ENCODE data around the gene MSN.
"Not testable (repeated sequence)": the region's sequence is repeated elsewhere in the genome, so short reads cannot be mapped to it uniquely, and the experiment has no call there.

Gene MSN

GRCh38 chrX:65667503-65668376, at the start of gene MSN:
Gene MSN, plus strand, starts transcription at chrX:65667654. Its CDS starts 188 bp downstream, at chrX:65667842.
- DNase-seq (ENCODE audit: low spot score) = peak; percentile 65

DNA sequence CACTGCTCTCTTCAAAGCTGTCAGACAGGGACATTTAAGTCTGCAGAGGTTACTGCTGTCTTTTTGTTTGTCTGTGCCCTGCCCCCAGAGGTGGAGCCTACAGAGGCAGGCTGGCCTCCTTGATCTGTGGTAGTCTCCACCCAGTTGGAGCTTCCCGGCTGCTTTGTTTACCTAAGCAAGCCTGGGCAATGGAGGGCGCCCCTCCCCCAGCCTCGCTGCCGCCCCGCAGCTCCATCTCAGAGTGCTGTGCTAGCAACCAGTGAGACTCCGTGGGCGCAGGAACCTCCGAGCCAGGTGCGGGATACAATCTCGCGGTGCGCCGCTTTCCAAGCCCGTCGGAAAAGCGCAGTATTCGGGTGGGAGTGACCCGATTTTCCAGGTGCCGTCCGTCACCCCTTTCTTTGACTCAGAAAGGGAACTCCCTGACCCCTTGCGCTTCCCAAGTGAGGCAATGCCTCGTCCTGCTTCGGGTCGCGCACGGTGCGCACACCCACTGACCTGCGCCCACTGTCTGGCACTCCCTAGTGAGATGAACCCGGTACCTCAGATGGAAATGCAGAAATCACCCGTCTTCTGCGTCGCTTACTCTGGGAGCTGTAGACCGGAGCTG, 47.3 kb upstream of the MSN start:
- DNase-seq (ENCODE audit: low spot score) = not testable (repeated sequence)

GRCh38 chrX:65630771-65631170, 36.7 kb upstream of the MSN start:
- DNase-seq (ENCODE audit: low spot score) = no peak

- no peak for DNase-seq (ENCODE audit: low spot score)
Observed at GRCh38 chrX:65633826-65634225, 33.6 kb upstream of the MSN start.

DNA sequence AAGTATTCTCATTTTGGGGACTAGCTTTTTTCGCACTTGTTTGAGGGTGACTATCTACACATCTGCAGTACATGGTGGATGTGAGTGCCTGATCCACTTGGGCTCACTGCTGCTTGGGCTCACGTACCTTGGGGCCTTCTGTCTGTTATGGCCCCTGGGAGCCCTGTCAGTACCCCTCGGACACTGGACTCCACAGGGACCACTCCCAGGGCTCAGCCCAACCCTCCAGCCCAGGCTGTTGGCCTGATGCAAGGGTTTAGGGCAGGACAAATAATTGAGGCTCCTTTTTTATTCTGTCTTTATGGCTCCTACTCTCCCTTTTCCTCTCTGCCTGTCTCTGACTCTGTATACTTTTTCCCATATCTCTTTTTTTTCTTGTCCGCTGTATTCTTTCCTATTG, 32.7 kb upstream of the MSN start:
- DNase-seq (ENCODE audit: low spot score) = no peak

DNA sequence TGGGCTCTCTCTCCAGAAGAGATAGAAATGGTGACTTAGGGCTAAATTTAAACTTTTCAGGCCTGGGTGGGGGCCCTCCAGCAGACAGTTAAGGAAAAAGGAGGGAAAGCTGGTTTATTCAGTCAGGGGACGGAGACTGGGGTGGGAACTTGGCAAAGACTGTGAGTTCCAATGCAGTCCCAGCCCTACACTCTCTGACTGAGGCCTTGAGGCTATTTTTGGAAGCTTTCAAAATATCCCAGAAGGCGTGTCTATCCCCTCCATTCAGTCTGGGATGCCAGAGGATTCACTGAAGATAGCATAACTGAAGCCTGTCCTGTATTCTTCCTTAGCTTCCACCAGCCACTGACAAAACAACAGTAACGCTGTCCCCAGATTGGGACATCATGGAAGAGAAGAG, 32.1 kb upstream of the MSN start:
- peak; percentile 53 for DNase-seq (ENCODE audit: low spot score)

- DNase-seq (ENCODE audit: low spot score) = no peak
Observed at GRCh38 chrX:65635822-65636221, 31.6 kb upstream of the MSN start.

- DNase-seq (ENCODE audit: low spot score) = not testable (repeated sequence)
Observed at GRCh38 chrX:65636261-65636660, 31.2 kb upstream of the MSN start.

DNA sequence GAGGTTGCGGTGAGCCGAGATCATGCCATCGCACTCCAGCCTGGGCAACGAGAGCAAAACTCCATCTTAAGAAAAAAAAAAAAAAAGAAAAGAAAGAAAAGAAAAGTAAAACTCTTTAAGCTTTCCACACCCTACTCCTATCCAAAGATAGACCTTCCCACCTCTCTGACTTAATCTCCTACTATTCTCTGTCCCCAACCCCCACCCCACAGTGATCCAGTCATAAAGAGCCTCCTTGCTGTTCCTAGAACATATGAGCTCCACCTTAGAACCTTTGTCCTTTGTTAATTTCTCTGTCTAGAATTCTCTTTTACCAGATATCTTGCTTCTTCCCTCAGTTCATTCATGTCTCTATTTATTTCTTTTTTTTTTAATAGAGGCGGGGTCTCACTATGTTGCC, 30.1 kb upstream of the MSN start:
- DNase-seq (ENCODE audit: low spot score) = no peak

GRCh38 chrX:65642914-65643491, 24.5 kb upstream of the MSN start:
- DNase-seq (ENCODE audit: low spot score) = no peak

DNA sequence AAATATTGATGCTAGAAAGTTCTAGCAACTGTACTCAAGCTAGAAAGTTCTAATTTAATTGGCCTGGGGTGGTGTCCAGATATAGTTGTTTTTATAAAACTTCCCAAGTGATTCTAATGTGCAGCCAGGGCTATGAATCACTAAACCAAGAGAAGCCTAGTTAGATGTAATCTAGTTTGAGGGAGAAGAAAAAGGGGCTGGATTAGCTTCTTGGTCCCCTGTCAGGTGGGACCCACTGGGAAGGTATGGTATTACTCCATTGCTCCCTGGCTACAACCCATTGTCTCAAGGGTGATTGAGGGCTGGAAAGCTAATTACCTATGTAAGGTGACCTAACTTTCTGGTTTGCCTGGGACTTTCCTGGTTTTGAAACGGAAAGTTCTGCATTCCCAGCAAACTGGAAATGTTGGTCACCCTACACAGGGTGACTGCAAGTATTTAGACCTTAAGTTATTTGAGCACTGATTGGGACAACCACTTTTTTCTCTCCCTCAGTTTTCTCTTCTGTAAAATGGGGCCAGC, 23.9 kb upstream of the MSN start:
- no peak for DNase-seq (ENCODE audit: low spot score)

DNA sequence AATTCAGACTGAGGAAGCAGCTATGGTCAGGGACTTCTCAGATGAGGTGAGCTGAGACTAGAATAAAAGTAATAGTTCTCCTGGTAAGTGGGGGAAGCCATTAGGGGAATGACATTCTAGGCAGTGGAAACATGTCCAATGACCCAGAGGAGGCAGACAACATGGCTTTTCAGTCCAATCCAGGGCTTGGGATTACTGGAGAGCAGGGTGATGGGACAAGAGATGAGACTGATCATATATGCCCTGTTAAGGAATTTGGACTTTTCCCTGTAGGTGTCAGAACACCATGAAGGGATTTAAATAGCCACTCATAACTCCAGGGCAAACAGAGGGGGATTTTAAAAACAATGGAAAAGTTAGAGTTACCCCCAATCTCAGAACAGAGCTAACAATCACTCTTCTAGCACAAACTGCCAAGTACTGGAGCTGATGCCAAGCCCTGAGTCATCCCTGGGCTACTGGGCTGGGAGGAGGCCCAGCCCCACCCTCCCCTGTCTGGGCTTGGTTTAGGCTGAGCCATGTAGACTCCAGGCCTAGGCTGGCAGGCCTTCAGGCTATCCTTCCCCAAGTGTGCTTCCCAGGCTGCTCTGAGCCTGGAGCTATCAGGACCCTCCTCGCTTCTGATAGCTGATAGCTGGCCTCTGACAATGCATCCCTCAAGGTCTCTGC, 22.7 kb upstream of the MSN start:
- DNase-seq (ENCODE audit: low spot score) = peak; percentile 92

DNA sequence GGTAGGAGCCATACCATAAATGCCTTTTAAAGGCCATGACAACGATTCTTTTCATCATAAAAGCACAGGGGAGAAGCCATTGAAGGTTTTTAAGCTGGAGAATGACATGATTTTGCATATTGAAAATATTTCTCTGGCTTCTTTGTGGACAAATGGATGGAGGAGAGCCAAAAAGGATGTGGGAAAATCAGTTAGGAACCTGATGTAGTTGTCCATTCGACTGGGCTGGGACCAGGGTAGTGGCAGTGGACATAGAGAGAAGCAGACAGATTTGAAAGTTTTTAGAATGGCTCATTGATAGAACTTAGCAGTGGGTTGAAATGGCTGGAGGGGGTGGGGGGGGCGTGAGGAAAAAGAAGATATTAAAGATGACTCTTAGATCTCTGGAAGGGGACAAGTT, 19.7 kb upstream of the MSN start:
- no peak for DNase-seq (ENCODE audit: low spot score)

DNA sequence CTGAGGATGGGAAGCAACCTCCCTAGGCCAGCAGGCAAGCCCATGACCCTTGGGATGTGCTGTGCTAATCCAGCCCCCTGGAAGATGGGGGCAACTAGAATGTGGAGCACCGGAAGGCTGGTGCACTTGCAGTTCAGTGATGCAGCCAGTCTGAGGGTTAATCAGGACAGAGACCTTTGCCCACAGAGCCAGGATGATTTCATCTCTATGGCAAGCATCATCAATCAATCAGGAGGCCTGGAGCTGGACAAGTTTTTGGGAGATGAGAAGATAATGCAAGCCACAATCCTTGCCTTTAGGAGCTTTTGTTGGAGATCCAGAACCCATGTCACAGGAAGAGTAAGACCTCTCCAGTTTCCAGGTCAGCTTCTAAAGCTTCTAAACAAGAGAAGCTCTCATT, 15.4 kb upstream of the MSN start:
- DNase-seq (ENCODE audit: low spot score) = no peak

- not testable (repeated sequence) for DNase-seq (ENCODE audit: low spot score)
Observed at GRCh38 chrX:65657009-65657441, 10.4 kb upstream of the MSN start.

GRCh38 chrX:65657659-65658058, 9.8 kb upstream of the MSN start:
- DNase-seq (ENCODE audit: low spot score) = no peak

DNA sequence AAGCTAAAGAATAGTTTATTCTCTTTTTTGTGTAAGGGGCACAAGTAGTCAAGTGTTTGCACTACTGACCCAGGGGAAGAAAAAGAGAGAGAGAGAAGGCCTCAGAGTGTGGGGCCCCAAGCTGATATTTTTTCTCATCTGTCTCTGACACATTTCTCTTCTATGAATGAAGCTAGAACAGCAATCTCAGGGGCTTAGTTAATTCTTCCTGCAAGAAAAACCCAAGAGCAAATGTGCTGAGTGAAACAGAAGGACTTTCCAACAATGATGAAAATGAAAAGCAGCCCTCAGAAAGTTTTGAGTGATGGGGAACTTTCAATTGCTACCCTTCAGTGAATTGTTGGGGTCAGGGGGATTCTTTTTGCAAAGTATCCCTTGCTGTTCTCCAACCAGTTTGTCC, 9.2 kb upstream of the MSN start:
- no peak for DNase-seq (ENCODE audit: low spot score)

DNA sequence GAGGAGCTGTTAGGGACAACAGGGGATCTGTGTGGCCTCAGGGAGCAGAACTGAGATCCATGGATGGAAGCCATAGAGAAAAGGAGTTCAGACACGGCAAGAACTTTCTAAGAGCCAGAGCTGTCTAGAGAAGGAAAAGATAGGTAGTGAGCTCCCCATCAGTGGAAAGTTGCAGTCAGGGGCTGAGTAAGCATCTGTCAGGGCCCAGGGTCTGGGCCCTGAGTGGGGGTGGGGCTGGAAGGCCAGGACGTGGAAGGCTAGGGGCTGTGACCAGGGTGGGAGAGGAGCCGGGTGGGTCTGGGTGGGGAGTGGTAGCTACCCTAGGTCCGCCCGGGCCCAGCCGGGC, 324 bp upstream of the MSN start:
- no peak for DNase-seq (ENCODE audit: low spot score)

GRCh38 chrX:65668377-65669310, 1.2 kb downstream of the MSN start:
- DNase-seq (ENCODE audit: low spot score) = peak; percentile 59

- DNase-seq (ENCODE audit: low spot score) = no peak
Observed at GRCh38 chrX:65671286-65671685, 3.8 kb downstream of the MSN start.

GRCh38 chrX:65671966-65672365, 4.5 kb downstream of the MSN start:
- DNase-seq (ENCODE audit: low spot score) = no peak

GRCh38 chrX:65673857-65674203, 6.4 kb downstream of the MSN start:
- DNase-seq (ENCODE audit: low spot score) = no peak

Measured in AG08395 (cell line).